Measurements from ENCODE around the gene PHYHIPL. TPM values are rescaled to one million over a fixed set of nuclear protein-coding genes. Genes with fewer than 3 reads are reported as not detected.

The PHYHIPL gene
- total and polyA plus RNA-seq, 2 of the 4 experiments (the other 2 are of a cell fraction), result not detected

DNA sequence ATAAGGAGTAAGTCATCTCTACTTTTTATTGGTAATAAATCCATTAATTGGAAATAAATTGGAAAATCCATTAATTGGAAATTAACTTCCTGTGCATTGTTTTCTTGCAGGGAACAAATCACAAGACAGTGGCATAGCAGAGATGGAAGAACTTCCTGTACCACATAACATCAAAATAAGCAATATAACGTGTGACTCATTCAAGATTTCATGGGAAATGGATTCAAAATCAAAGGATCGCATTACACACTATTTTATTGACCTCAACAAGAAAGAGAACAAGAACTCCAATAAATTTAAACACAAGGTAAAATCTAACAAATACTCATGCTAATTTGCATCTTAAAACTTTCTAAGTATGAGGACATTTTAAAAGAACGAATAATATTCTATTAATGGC lies 57.8 kb downstream of the PHYHIPL start:
- Histone ChIP-seq H3K4me1 (ENCODE audit: control insufficient read depth, insufficient read depth, low read length) (no peaks in the 10 kb centered on the region), H3K36me3 (ENCODE audit: control insufficient read depth, insufficient read depth, low read length) (no peaks in the 10 kb centered on the region), H2BK120ac (ENCODE audit: low read depth, low read length) (no peak overlapping the region), H3K23ac (ENCODE audit: low read depth, low read length) (no peak overlapping the region), H4K8ac (ENCODE audit: low read depth in 2 of 2, low read length in 2 of 2) (no peak overlapping the region), H3K4ac (ENCODE audit: low read depth, low read length) (no peak overlapping the region), H3K79me1 (ENCODE audit: low read depth in 1 of 2, low read length in 2 of 2) (no peaks in the 10 kb centered on the region), H2BK5ac (ENCODE audit: low read depth, low read length, poor library complexity, severe bottlenecking) (no peak overlapping the region), H4K5ac (ENCODE audit: low read depth, low read length) (no peak overlapping the region), H3K9ac (ENCODE audit: low read depth, low read length) (no peak overlapping the region), H3K27me3 (ENCODE audit: control insufficient read depth, insufficient read depth, low read length) (no peaks in the 10 kb centered on the region), H2AK5ac (ENCODE audit: low read depth, low read length) (no peak overlapping the region), H3K9me1 (ENCODE audit: insufficient read depth, low read length) (no peaks in the 10 kb centered on the region), H3K4me2 (ENCODE audit: low read depth, low read length) (no peak overlapping the region), H3K4me3 (ENCODE audit: insufficient read depth, low read depth, low read length) (no peak overlapping the region), H3K9me3 (ENCODE audit: control insufficient read depth, insufficient read depth, low read length) (no peaks in the 10 kb centered on the region), H3K14ac (replicated peaks; ENCODE audit: low read depth, low read length) (no peak overlapping the region), H3K27ac (ENCODE audit: insufficient read depth, low read length) (no peak overlapping the region), H3K56ac (ENCODE audit: extremely low read depth, insufficient read depth, low read length) (no peak overlapping the region), H2AFZ (replicated peaks; ENCODE audit: low read length, poor library complexity) (no peak overlapping the region), H2AK9ac (replicated peaks; ENCODE audit: low read depth, low read length, poor library complexity) (no peak overlapping the region), H4K20me1 (ENCODE audit: insufficient read depth, low read length) (no peaks in the 10 kb centered on the region), H2BK15ac (ENCODE audit: low read depth, low read length) (no peak overlapping the region), H3K18ac (ENCODE audit: low read depth, low read length) (no peak overlapping the region), H4K91ac (ENCODE audit: insufficient read depth, low read depth, low read length) (no peak overlapping the region), H2BK20ac (ENCODE audit: low read depth, low read length) (no peak overlapping the region)
- intact Hi-C loops (cut with micrococcal nuclease), result loop anchor here (1.0 to 10.0 kb wide), 4 partner anchors 452 to 971 kb away; no protein-coding TSS in a partner anchor
- ChIA-PET CTCF (no interaction called here), POLR2A (ENCODE audit: unreplicated experiment) (no interaction called here)
- TF ChIP-seq MAFK (IDR thresholded peaks at IDR 0.05; ENCODE audit: low read depth, low read length) (no peak), NFE2L2 (IDR thresholded peaks at IDR 0.05; ENCODE audit: low read depth, low read length) (no peak), CHD1 (IDR thresholded peaks at IDR 0.05; ENCODE audit: low read depth, low read length) (no peak)
- TF ChIP-seq, protein P1, sequence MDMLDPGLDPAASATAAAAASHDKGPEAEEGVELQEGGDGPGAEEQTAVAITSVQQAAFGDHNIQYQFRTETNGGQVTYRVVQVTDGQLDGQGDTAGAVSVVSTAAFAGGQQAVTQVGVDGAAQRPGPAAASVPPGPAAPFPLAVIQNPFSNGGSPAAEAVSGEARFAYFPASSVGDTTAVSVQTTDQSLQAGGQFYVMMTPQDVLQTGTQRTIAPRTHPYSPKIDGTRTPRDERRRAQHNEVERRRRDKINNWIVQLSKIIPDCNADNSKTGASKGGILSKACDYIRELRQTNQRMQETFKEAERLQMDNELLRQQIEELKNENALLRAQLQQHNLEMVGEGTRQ (IDR thresholded peaks at IDR 0.05; ENCODE audit: low read depth, low read length), result no peak
- in situ Hi-C loops (cut with MboI; ENCODE audit: low sequenced_read_pairs), result no loop called here
- ATAC-seq (ENCODE audit: low read depth), result no peak
- WGBS, 2 experiments (ENCODE audit: extremely low coverage in 2 of 2, insufficient read length in 1 of 2), result no CpG with 5 or more reads among the region's 3 CpGs
- dilution Hi-C loops (cut with HindIII; ENCODE audit: low sequenced_read_pairs, unreplicated experiment), result no loop called here
- BruUV-seq (replicated peaks), result no TSS peak
- peak; percentile 33 for DNase-seq
